H9 (cell line): ENCODE measurements around the gene DLGAP4. TPM values are rescaled to one million over a fixed set of nuclear protein-coding genes. Genes with fewer than 3 reads are reported as not detected.

Experiments
- DNase-seq: peaks from one replicate; pipeline ENCODE4 v3.0.0-alpha.2; 2017
- H2AFZ ChIP-seq: one replicate; pipeline ENCODE4 v1.6.1; 2013; ENCODE audit warnings: mild to moderate bottlenecking, low read length, control low read depth, moderate library complexity
- H2AK5ac ChIP-seq: 2 replicates; pipeline ENCODE4 v1.6.1; 2013; ENCODE audit warnings: low read length, control low read depth, mixed read lengths; ENCODE audit not compliant: insufficient read length
- H2BK120ac ChIP-seq: one replicate; pipeline ENCODE4 v1.6.1; 2013; ENCODE audit warnings: low read depth, mild to moderate bottlenecking, low read length, control low read depth, inconsistent platforms; ENCODE audit not compliant: poor library complexity, severe bottlenecking
- H2BK12ac ChIP-seq: 2 replicates; pipeline ENCODE4 v1.6.1; 2013; ENCODE audit warnings: low read length, control low read depth, mixed read lengths, low read depth; ENCODE audit not compliant: insufficient read length
- H2BK15ac ChIP-seq: 2 replicates; pipeline ENCODE4 v1.6.1; 2013; ENCODE audit warnings: low read depth, low read length, control low read depth
- H2BK20ac ChIP-seq: one replicate; pipeline ENCODE4 v1.6.1; 2013; ENCODE audit warnings: low read depth, mild to moderate bottlenecking, low read length, control low read depth, inconsistent platforms; ENCODE audit not compliant: poor library complexity, severe bottlenecking
- H2BK5ac ChIP-seq: 2 replicates; pipeline ENCODE4 v1.6.1; 2013; ENCODE audit warnings: low read length, control low read depth, mixed read lengths; ENCODE audit not compliant: insufficient read length
- H3K14ac ChIP-seq: 2 replicates; pipeline ENCODE4 v1.6.1; 2013; ENCODE audit warnings: low read length, control low read depth; ENCODE audit not compliant: insufficient read depth
- H3K18ac ChIP-seq: 2 replicates; pipeline ENCODE4 v1.6.1; 2013; ENCODE audit warnings: low read depth, mild to moderate bottlenecking, mixed read lengths, low read length, control low read depth; ENCODE audit not compliant: insufficient read length
- H3K23ac ChIP-seq: 2 replicates; pipeline ENCODE4 v1.6.1; 2013; ENCODE audit warnings: low read length, control low read depth, mixed read lengths, low read depth; ENCODE audit not compliant: insufficient read length
- H3K23me2 ChIP-seq: 2 replicates; pipeline ENCODE4 v1.6.1; 2013; ENCODE audit warnings: low read depth, mild to moderate bottlenecking, mixed read lengths, low read length, control low read depth; ENCODE audit not compliant: insufficient read length, poor library complexity, severe bottlenecking
- H3K27ac ChIP-seq: 2 replicates; pipeline ENCODE4 v1.5.1; 2013; ENCODE audit warnings: low read length, control low read depth, mixed read lengths, low read depth; ENCODE audit not compliant: insufficient read length
- H3K27me3 ChIP-seq: 2 replicates; pipeline ENCODE4 v1.6.1; 2013; ENCODE audit warnings: low read length, control low read depth, inconsistent platforms; ENCODE audit not compliant: insufficient read depth
- H3K4ac ChIP-seq: 2 replicates; pipeline ENCODE4 v1.6.1; 2013; ENCODE audit warnings: low read depth, mild to moderate bottlenecking, control low read depth, inconsistent platforms, low read length, moderate library complexity
- H3K4me1 ChIP-seq: 2 replicates; pipeline ENCODE4 v1.6.1; 2013; ENCODE audit warnings: low read length, control low read depth, inconsistent platforms; ENCODE audit not compliant: insufficient read depth
- H3K4me2 ChIP-seq: 2 replicates; pipeline ENCODE4 v1.6.1; 2013; ENCODE audit warnings: low read length, control low read depth, mixed read lengths; ENCODE audit not compliant: insufficient read length, insufficient read depth
- H3K56ac ChIP-seq: 2 replicates; pipeline ENCODE4 v1.6.1; 2013; ENCODE audit warnings: low read depth, mild to moderate bottlenecking, mixed read lengths, low read length, control low read depth; ENCODE audit not compliant: insufficient read length
- H3K79me1 ChIP-seq: 2 replicates; pipeline ENCODE4 v1.6.1; 2013; ENCODE audit warnings: low read depth, mild to moderate bottlenecking, moderate library complexity, low read length, control low read depth, inconsistent platforms; ENCODE audit not compliant: insufficient read depth, poor library complexity, severe bottlenecking
- H3K79me2 ChIP-seq: 2 replicates; pipeline ENCODE4 v1.6.1; 2013; ENCODE audit warnings: low read length, control low read depth, inconsistent platforms; ENCODE audit not compliant: insufficient read depth
- H3K9ac ChIP-seq: 2 replicates; pipeline ENCODE4 v1.6.1; 2013; ENCODE audit warnings: low read length, control low read depth, mixed read lengths; ENCODE audit not compliant: insufficient read length; ENCODE audit errors: extremely low read depth
- H3K9me3 ChIP-seq: one replicate; pipeline ENCODE4 v1.6.1; 2013; ENCODE audit warnings: low read depth, low read length, inconsistent platforms; ENCODE audit not compliant: control insufficient read depth
- H3T11ph ChIP-seq: one replicate; pipeline ENCODE4 v1.6.1; 2013; ENCODE audit warnings: mild to moderate bottlenecking, low read length, control low read depth, inconsistent platforms
- H4K20me1 ChIP-seq: one replicate; pipeline ENCODE4 v1.6.1; 2013; ENCODE audit not compliant: control insufficient read depth, insufficient read length, insufficient read depth
- H4K5ac ChIP-seq: 2 replicates; pipeline ENCODE4 v1.6.1; 2013; ENCODE audit warnings: low read depth, mild to moderate bottlenecking, mixed read lengths, low read length, control low read depth; ENCODE audit not compliant: insufficient read length
- H4K8ac ChIP-seq: replicated peaks from 2 replicates; pipeline ENCODE4 v1.6.1; 2013; ENCODE audit warnings: low read length, control low read depth, mixed read lengths, low read depth; ENCODE audit not compliant: insufficient read length
- H4K91ac ChIP-seq: 2 replicates; pipeline ENCODE4 v1.6.1; 2013; ENCODE audit warnings: low read depth, mild to moderate bottlenecking, moderate library complexity, mixed read lengths, low read length, control low read depth; ENCODE audit not compliant: insufficient read length
- H3K27ac Mint-ChIP-seq, 3 experiments: 2 replicates in 2 of 3; 3 replicates in 1 of 3; pipeline ENCODE4 v1.8.0; 2020 to 2021; ENCODE audit warnings: mixed read lengths in 3 of 3, mild to moderate bottlenecking in 1 of 3, moderate library complexity in 1 of 3
- H3K27me3 Mint-ChIP-seq: 2 replicates; pipeline ENCODE4 v1.8.0; 2021; ENCODE audit warnings: low read depth, mild to moderate bottlenecking, moderate library complexity, mixed read lengths
- H3K36me3 Mint-ChIP-seq, 3 experiments: 2 replicates in 2 of 3; 3 replicates in 1 of 3; pipeline ENCODE4 v1.8.0; 2020 to 2021; ENCODE audit warnings: low read depth in 3 of 3, mixed read lengths in 3 of 3; ENCODE audit not compliant: insufficient read depth in 1 of 3
- H3K4me1 Mint-ChIP-seq, 2 experiments: 2 replicates each; pipeline ENCODE4 v1.8.0; 2020; ENCODE audit warnings: mixed read lengths in 2 of 2
- H3K4me3 Mint-ChIP-seq, 2 experiments: 2 replicates in 1 of 2; 3 replicates in 1 of 2; pipeline ENCODE4 v1.8.0; 2020 to 2021; ENCODE audit warnings: mild to moderate bottlenecking in 2 of 2, mixed read lengths in 2 of 2, moderate library complexity in 1 of 2
- H3K9me3 Mint-ChIP-seq, 2 experiments: 2 replicates in 1 of 2; 3 replicates in 1 of 2; pipeline ENCODE4 v1.8.0; 2020; ENCODE audit warnings: mild to moderate bottlenecking in 2 of 2, mixed read lengths in 2 of 2, moderate library complexity in 1 of 2
- WGBS: extraction: QIAGEN DNeasy Blood & Tissue Kit; methylation state at CpG from one replicate; pipeline ENCODE4 v1.1.7; 2013; ENCODE audit warnings: missing lambda C conversion rate, low lambda C conversion rate, mixed read lengths; ENCODE audit not compliant: insufficient read length; ENCODE audit errors: extremely low coverage; 5-methylcytosine and 5-hydroxymethylcytosine counted together
- total RNA-seq: library from RNA; stranded (reverse); gene quantifications from 2 replicates; pipeline ENCODE4 v1.2.1, GENCODE V29; 2021
- TF ChIP-seq, protein P1 (sequence below): fragments of 200-600 bp; sonication (generic); conservative IDR thresholded peaks from 3 replicates; pipeline ENCODE4 v1.8.0; 2021; ENCODE audit warnings: antibody characterized with exemption, mild to moderate bottlenecking

DLGAP4 gene
- total RNA-seq, 1 experiment from 2014 or later, result 48.0 TPM

DNA sequence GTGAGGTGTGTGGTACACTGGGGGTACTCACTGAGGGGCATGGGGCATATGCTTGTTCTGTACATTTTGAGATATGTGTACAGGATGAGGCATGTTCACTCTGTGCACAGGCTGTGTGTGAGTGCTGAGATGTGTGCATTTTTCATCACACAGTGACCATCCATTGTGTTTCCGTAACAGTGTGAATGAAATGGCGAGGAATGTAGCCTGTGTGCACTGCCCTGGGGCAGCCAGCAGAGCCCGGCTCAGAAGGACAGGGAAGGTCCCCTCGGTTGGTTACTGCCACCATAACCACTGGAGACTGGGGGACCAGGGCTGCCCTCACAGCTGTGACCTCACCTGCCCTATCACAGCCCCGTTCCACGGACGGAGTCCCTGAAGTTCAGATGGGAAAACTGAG is 129.0 kb downstream of the DLGAP4 start:
- Histone ChIP-seq H4K5ac (no peak overlapping the region), H2AFZ (no peak overlapping the region), H2BK15ac (no peak overlapping the region), H3K79me1 (no peaks in the 10 kb centered on the region), H3K18ac (no peak overlapping the region), H3K23me2 (no peaks in the 10 kb centered on the region), H3K9me3 (no peaks in the 10 kb centered on the region), H2BK5ac (no peak overlapping the region), H3K79me2 (no peaks in the 10 kb centered on the region), H4K8ac (no peak overlapping the region), H3K4ac (no peak overlapping the region), H2AK5ac (no peak overlapping the region), H2BK20ac (no peak overlapping the region), H3K4me2 (no peak overlapping the region), H3T11ph (no peak overlapping the region), H3K9ac (no peak overlapping the region), H2BK120ac (no peak overlapping the region), H3K14ac (no peak overlapping the region), H3K27ac (no peak overlapping the region), H2BK12ac (no peak overlapping the region), H3K23ac (no peak overlapping the region), H3K56ac (no peak overlapping the region), H4K91ac (no peak overlapping the region), H4K20me1 (no peaks in the 10 kb centered on the region), H3K27me3 (no peaks in the 10 kb centered on the region; the same call in 1 of the 2 replicates), H3K4me1 (no peaks in the 10 kb centered on the region)
- WGBS, result no CpG with 5 or more reads among the region's 7 CpGs
- DNase-seq, result no peak
- Mint-ChIP-seq H3K9me3 (no peaks in the 10 kb centered on the region; a peak in 1 of 5 replicates), H3K27ac (no peak overlapping the region), H3K36me3 (no peaks in the 10 kb centered on the region; a peak in 1 of 7 replicates), H3K4me1 (peaks cover 3 to 9% of the 10 kb centered on the region in 2 experiments; a peak in 3 of 4 replicates), H3K27me3 (peaks cover 24% of the 10 kb centered on the region), H3K4me3 (no peak overlapping the region)
- TF ChIP-seq, protein P1, sequence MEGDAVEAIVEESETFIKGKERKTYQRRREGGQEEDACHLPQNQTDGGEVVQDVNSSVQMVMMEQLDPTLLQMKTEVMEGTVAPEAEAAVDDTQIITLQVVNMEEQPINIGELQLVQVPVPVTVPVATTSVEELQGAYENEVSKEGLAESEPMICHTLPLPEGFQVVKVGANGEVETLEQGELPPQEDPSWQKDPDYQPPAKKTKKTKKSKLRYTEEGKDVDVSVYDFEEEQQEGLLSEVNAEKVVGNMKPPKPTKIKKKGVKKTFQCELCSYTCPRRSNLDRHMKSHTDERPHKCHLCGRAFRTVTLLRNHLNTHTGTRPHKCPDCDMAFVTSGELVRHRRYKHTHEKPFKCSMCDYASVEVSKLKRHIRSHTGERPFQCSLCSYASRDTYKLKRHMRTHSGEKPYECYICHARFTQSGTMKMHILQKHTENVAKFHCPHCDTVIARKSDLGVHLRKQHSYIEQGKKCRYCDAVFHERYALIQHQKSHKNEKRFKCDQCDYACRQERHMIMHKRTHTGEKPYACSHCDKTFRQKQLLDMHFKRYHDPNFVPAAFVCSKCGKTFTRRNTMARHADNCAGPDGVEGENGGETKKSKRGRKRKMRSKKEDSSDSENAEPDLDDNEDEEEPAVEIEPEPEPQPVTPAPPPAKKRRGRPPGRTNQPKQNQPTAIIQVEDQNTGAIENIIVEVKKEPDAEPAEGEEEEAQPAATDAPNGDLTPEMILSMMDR, result no peak
